GM21576 (cell line): ENCODE measurements around the gene TXNDC17.
"Not testable (repeated sequence)": the region's sequence is repeated elsewhere in the genome, so short reads cannot be mapped to it uniquely, and the experiment has no call there.

Experiments
- ATAC-seq: cut with Tn5 transposase; IDR thresholded peaks from one replicate; pipeline ENCODE4 v1.9.1; 2021; ENCODE audit warnings: mild to moderate bottlenecking, moderate library complexity; ENCODE audit not compliant: unreplicated experiment

Gene TXNDC17

GRCh38 chr17:6636616-6637457, 4.0 kb upstream of the TXNDC17 start:
- no peak for ATAC-seq

DNA sequence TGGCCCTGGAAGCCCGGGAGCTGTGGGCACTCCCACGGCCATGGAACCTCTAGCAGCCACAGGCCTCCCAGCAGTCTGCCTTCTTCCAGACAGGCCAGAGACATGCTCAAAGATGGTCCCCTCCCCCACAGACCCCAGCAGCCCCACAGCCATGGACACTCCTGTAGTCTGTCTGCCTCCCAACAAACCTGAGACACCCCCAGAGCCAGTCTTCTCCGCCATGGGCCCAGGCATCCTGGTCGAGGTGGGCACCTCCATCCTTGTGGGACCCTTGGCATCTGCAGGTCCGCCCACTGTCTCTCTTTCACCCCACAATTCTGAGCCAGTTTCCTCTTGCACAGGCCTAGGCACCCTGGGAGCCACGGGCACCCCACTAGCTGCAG, 3.4 kb upstream of the TXNDC17 start:
- ATAC-seq = no peak

- no peak for ATAC-seq
Observed at GRCh38 chr17:6638046-6638908, 2.6 kb upstream of the TXNDC17 start.

DNA sequence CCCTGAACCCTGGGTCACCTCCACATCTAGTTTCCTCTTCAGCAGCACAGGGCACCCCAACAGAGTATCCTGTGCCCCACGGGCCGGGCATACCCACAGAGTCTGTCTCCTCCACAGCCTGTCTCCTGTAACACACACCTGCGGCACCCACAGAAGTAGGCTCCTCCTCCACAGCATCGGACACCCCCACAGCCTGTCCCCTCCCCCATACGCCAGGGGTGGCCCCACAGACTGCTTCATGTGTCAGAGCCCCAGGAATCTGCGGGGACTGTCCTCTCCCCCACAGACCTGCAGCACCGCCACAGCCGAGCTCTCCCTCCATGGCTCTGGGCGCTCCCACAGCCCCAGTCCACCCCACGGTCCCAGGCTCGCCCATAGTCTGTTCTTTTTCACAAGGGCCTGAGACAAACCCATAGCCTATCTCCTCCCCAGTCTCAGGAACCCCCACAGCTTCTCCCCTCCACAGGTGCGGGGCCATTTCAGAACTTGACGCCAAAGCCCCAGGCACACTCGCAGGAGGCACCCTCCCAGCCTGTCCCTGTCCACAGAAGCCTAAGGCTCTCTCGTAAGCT, 1.8 kb upstream of the TXNDC17 start:
- ATAC-seq = no peak

GRCh38 chr17:6639586-6640535, 999 bp upstream of the TXNDC17 start:
- no peak for ATAC-seq

DNA sequence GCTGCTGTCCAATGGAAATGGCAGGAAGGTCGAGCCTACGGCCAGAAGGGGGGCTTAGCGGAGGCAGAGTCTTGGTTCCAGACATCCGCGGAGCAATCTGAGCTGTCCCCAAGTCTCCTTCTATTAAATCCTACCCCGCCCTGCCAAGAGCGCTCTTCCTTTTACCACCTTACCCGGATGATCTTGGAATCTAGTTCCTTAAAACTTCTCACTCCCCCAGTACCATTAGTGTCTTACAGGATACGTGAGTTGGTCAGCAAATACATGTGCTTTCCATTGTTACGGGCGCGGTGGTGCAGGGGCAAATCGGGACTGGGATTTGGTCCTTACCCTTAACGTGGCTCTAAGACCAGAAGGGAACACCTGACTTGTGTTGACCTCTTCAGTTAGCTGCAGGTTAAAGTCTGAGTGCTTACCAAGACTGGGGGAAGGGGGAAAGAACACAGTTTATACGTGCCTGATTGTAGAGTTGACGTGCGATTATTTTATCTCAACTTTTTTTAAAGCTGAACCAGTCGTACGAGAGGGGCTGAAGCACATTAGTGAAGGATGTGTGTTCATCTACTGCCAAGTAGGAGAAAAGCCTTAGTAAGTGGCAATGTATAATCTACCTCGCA, 495 bp downstream of the TXNDC17 start:
- ATAC-seq = no peak

- ATAC-seq = no peak
Observed at GRCh38 chr17:6642592-6642991, 1.7 kb downstream of the TXNDC17 start.

- no peak for ATAC-seq
Observed at GRCh38 chr17:6643451-6644125, 2.7 kb downstream of the TXNDC17 start.

GRCh38 chr17:6648181-6648580, 7.3 kb downstream of the TXNDC17 start:
- no peak for ATAC-seq

- peak; percentile 83 for ATAC-seq
Observed at GRCh38 chr17:6651354-6651918, 10.6 kb downstream of the TXNDC17 start, which contains the start of the genes C17orf100 and MED31. TSS of gene C17orf100 (plus strand) at chr17:6651762. CDS start at chr17:6651914, 152 bp downstream. TSS of gene MED31 (minus strand) at chr17:6651605. CDS start at chr17:6651528, 77 bp downstream.

DNA sequence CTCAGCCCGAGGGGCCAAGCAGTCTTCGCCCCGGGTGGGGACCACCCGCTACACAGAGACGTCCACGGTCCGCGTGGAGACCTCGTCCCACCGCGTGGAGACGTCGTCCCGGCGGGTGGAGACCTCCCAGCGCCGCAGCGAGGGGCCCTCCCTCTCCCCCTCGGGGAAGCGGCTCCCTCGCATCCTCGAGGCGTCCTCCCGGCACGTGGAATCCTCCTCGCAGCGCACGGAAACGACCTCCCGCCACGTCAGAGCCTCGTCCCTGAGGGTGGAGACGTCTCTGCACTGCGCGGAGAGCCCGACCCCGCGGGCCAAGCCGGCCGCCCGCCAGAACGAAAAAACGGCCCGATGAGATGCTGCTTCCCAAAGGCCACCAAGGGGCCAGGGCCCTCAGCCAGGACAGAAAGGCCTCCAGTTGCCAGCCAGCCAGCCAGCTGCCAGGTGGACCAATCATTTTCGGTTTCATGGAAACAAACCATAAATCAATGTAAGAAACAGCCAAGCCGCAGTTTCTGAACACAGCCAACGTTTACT, 11.1 kb downstream of the TXNDC17 start:
- peak; percentile 4 for ATAC-seq

GRCh38 chr17:6654841-6655731, 14.2 kb downstream of the TXNDC17 start:
- no peak for ATAC-seq

DNA sequence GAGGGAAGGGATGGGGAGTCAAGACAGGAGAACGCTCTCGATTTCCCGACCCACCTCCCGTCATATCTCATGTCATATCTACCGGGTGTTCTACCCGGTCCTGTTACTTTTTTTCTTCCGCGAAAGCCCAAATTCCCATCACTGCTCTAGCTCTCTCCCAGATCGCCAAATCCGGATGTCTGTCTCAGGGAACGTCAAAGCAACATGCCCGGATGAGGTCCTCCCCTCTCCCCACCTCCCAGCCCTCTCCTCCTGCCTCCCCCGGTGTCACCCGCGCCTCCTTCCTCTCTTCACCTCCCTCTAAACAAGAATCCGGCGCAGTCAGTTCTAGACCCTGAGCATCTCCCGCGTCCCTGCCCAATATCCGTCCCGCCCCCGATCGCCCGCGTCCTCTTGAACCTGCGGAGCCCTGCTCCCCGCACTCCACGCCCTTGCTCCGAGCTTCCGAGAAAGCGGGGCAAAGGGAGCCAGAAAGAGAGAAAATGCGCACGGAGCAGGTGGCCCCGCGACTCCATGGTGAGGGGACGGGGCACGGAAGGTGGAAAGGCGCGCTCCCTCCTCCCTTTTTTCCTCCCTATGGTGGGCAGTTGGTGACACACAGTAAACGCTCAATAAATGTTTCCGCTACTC, 15.0 kb downstream of the TXNDC17 start:
- ATAC-seq = not testable (repeated sequence)

DNA sequence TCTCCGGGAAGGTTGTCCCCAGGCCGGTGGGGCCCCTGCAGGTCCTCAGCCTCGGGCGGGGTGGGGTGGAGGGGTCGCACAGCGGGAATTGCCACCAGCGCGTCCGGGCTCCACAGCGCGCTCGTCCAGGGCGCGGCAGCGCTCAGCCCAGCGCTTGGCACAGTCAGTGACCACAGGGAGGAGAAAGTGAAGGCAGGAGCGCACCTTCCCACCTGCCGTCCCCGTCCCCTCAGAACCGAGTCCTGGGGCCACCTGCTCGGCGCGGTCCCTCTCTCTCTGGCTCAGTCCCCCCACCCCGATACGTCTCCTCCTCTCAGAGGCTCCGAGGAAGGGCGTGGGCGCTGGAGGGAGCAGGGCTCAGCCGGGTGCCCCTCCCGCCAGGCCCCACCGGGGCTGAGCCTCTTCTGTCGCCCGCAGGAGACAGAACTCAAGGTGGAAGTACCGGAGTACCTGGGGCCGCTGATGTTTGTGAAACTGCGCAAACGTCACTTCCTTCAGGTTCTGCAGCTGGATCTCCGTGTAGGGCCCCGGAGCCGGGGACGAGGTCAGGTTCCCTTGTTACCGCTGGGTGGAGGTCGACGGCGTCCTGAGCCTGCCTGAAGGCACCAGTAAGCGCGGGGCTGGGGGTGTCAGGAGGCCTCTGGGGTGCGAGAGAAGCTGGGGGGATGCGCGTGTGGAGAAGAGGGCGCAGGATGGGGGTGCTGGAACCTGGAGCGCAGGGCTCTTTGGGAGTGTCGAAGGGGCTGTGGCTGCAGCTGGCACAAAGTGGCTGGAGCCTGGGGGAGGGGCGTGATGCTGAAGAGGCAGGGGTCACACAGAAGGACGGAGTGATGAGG, 16.2 kb downstream of the TXNDC17 start:
- not testable (repeated sequence) for ATAC-seq

DNA sequence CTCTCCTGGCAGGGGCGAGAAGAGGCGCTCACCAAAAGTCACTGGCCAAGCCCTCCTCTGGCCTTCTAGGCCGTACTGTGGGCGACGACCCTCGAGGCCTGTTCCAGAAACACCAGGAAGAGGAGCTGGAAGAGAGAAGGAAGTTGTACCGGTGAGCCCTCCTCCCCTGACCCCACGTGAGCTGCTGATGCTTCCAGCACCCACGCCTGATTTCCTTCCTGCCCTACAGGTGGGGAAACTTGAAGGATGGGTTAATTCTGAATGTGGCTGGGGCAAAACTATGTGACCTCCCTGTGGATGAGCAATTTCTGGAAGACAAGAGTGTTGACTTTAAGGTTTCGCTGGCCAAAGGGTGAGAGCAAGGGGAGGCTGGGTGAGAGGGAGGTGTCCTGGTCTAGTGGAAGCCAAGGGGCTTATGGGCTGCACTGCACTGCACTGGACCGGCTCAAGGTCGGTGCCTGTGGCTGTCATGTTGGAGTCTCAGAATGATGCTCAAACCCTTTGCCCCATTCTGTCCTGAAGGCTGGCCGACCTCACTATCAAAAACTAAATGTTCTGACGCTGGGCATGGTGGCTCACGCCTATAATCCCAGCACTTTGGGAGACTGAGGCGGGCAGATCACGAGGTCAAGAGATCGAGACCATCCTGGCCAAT, 16.9 kb downstream of the TXNDC17 start:
- no peak for ATAC-seq

GRCh38 chr17:6658411-6658810, 17.6 kb downstream of the TXNDC17 start:
- ATAC-seq = not testable (repeated sequence)
